Keratinocyte (primary cell): ENCODE results near the gene TUBGCP3. TPM values are rescaled to one million over a fixed set of nuclear protein-coding genes. Genes with fewer than 3 reads are reported as not detected.

Source experiments
- DNase-seq: peaks from one replicate; pipeline ENCODE4 v3.0.0-alpha.2; 2011; ENCODE audit warnings: low read depth, missing footprints, low spot score
- FAIRE-seq: peaks from 2 replicates; lab custom pipeline; 2011; peaks lifted over from hg19 to GRCh38; lab: Jason Lieb, UNC
- H2AFZ ChIP-seq: 2 replicates; pipeline ENCODE4 v1.6.0; 2012; ENCODE audit warnings: low read length, control low read depth, inconsistent platforms; ENCODE audit not compliant: control insufficient read depth
- H3K27ac ChIP-seq: 2 replicates; pipeline ENCODE4 v1.5.1; 2011; ENCODE audit warnings: low read length; ENCODE audit not compliant: control insufficient read depth, insufficient read depth
- H3K27me3 ChIP-seq: 3 replicates; pipeline ENCODE4 v1.6.0; 2011; ENCODE audit warnings: low read length; ENCODE audit not compliant: control insufficient read depth, insufficient read depth; ENCODE audit errors: extremely low read depth
- H3K36me3 ChIP-seq, 2 experiments: 2 replicates in 1 of 2; 3 replicates in 1 of 2; pipeline ENCODE4 v1.5.1; 2011; ENCODE audit warnings: low read length in 2 of 2, mild to moderate bottlenecking in 1 of 2; ENCODE audit not compliant: control insufficient read depth in 2 of 2, insufficient read depth in 2 of 2; ENCODE audit errors: extremely low read depth in 1 of 2
- H3K4me1 ChIP-seq: 3 replicates; pipeline ENCODE4 v1.5.1; 2011; ENCODE audit warnings: low read length; ENCODE audit not compliant: control insufficient read depth, insufficient read depth; ENCODE audit errors: extremely low read depth
- H3K4me2 ChIP-seq: 3 replicates; pipeline ENCODE4 v1.6.0; 2011; ENCODE audit warnings: low read depth, low read length; ENCODE audit not compliant: control insufficient read depth, insufficient read depth; ENCODE audit errors: extremely low read depth
- H3K4me3 ChIP-seq, 3 experiments: fragments of 200-600 bp in 1 of 3; sonication (generic) in 1 of 3; 2 replicates in 2 of 3; 3 replicates in 1 of 3; pipeline ENCODE4 v1.5.1; 2011 to 2016; ENCODE audit warnings: low read length in 3 of 3, mild to moderate bottlenecking in 3 of 3, control low read depth in 2 of 3, inconsistent platforms in 1 of 3, low read depth in 1 of 3, mixed read lengths in 1 of 3, mixed run types in 1 of 3, moderate library complexity in 1 of 3; ENCODE audit not compliant: control insufficient read depth in 2 of 3, insufficient read depth in 2 of 3; ENCODE audit errors: extremely low read depth in 1 of 3
- H3K79me2 ChIP-seq: 2 replicates; pipeline ENCODE4 v1.6.0; 2012; ENCODE audit warnings: low read length; ENCODE audit not compliant: control insufficient read depth, insufficient read depth
- H3K9ac ChIP-seq: 3 replicates; pipeline ENCODE4 v1.6.0; 2011; ENCODE audit warnings: low read length; ENCODE audit not compliant: control insufficient read depth, insufficient read depth; ENCODE audit errors: extremely low read depth
- H3K9me1 ChIP-seq: 3 replicates; pipeline ENCODE4 v1.6.0; 2011; ENCODE audit warnings: low read length; ENCODE audit not compliant: control insufficient read depth, insufficient read depth; ENCODE audit errors: extremely low read depth
- H3K9me3 ChIP-seq: 2 replicates; pipeline ENCODE4 v1.5.1; 2012; ENCODE audit warnings: low read depth, low read length; ENCODE audit not compliant: control insufficient read depth
- H4K20me1 ChIP-seq: 3 replicates; pipeline ENCODE4 v1.6.0; 2011; ENCODE audit warnings: low read length; ENCODE audit not compliant: control insufficient read depth, insufficient read depth; ENCODE audit errors: extremely low read depth
- EZH2 ChIP-seq: IDR thresholded peaks from one replicate; pipeline ENCODE4 v1.6.1; 2012; ENCODE audit warnings: inconsistent platforms, mild to moderate bottlenecking, low read length, moderate library complexity
- dilution Hi-C: fragments of 300-500 bp; cut with MboI; formaldehyde crosslinking; loops from one replicate; pipeline ENCODE4 v1.7.0; 2020; ENCODE audit warnings: low sequenced_read_pairs; ENCODE audit not compliant: extremely low pct_ligation_motif_present
- polyA plus RNA-seq, 5 experiments: library from polyadenylated mRNA; depleted of rRNA in 3 of 5; stranded (reverse) in 3 of 5; stranded (forward) in 1 of 5; unstranded in 1 of 5; fragments of >200 nt; gene quantifications; 1 replicate in 1 of 5; 2 replicates in 3 of 5; 3 replicates in 1 of 5; pipeline versions ENCODE4 v1.2.1 to v1.2.3, GENCODE V29; 2011 to 2012; ENCODE audit warnings: missing spikeins in 2 of 5, low read depth in 1 of 5, low replicate concordance in 1 of 5
- TF ChIP-seq, protein P1 (sequence below), 3 experiments: IDR thresholded peaks in 1 of 3; conservative IDR thresholded peaks in 1 of 3; optimal IDR thresholded peaks in 1 of 3; 2 replicates in 2 of 3; 3 replicates in 1 of 3; pipeline versions ENCODE3 to v1.5.1; 2011; ENCODE audit warnings: low read length in 3 of 3, mild to moderate bottlenecking in 3 of 3, moderate library complexity in 2 of 3, control low read depth in 1 of 3, inconsistent platforms in 1 of 3; ENCODE audit not compliant: insufficient read depth in 2 of 3; ENCODE audit errors: extremely low read depth in 1 of 3

TUBGCP3 gene
- polyA plus RNA-seq, 1 donor (not counting 4 experiments of a cell fraction or from before 2014, with no cell fraction given), result 14.0 TPM

DNA sequence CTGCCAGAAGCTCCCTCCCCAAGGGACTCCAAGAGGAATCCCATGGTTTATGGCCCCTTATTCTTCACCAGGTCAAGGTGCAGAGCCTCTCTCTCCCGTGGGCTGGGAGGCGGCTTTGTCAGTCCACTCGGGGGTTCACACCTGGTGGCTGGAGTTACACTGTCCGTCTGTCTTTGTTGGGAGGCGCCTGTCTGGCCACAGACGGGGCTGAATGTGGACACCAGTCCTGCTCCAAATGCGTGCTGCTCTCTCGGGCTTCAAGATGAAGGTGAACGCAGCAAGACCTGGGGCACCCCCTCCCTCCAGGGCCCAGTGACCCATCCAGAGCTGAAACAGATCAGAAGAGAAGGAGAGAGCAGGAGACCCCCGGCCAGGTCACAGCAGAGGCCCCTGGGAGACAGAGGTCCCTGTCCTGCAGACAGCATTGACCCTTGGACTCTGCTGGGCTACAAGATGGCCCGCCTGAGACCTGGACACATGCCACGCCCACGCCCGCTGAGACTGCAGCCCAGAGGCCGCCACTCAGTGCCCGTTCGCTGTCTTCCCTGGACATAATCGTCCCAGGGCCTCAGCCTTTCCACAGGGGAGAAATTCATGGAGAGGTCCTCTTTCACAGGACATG is 29.9 kb upstream of the TUBGCP3 start:
- Histone ChIP-seq H3K27ac (no peak overlapping the region), H3K4me3 (no peak overlapping the region), H2AFZ (no peak overlapping the region)

DNA sequence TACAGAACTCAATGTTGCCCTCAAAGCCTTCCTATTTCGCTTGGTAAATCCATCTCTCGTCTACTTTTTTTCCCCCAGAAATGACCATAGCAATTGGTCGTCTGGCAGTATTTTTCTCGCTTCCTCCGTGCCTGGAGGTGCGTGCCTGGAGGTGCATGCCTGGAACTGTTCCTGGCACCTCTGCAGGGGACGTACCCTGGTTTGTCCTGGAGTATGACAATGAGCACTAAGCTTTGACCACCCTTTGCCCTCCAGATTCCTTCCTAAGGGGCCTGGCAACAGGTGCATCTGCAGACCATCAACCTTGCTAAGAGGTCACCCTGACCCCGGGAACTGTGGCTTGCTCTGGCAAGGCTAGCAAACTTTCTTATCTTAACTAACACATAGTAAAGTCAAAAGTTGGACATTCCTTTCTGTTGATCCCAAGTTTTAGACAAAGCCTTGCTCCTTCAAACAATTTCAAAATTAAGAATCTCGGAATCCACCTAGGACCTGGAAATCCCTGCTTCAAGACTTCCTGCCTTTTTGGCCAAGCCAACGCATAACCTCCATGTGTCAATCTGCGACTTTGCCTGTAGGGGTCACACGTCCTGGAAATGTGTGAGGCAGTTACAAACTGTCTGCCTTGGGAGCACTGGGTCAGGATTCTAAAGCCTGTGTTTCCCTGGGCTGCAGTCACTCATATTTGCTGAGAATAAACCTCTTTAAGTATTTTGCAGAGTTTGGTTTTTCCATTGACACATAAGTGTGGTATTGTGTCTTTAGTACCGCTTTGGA is 28.8 kb upstream of the TUBGCP3 start:
- Histone ChIP-seq H3K36me3 (no peaks in the 10 kb centered on the region), H4K20me1 (no peaks in the 10 kb centered on the region), H3K79me2 (no peaks in the 10 kb centered on the region), H3K27ac (no peak overlapping the region), H3K9ac (no peak overlapping the region), H3K4me3 (no peak overlapping the region), H3K27me3 (peaks cover 9% of the 10 kb centered on the region), H3K9me3 (no peaks in the 10 kb centered on the region), H3K4me1 (no peaks in the 10 kb centered on the region), H3K9me1 (no peaks in the 10 kb centered on the region), H3K4me2 (no peak overlapping the region), H2AFZ (no peak overlapping the region)
- TF ChIP-seq, protein P1, sequence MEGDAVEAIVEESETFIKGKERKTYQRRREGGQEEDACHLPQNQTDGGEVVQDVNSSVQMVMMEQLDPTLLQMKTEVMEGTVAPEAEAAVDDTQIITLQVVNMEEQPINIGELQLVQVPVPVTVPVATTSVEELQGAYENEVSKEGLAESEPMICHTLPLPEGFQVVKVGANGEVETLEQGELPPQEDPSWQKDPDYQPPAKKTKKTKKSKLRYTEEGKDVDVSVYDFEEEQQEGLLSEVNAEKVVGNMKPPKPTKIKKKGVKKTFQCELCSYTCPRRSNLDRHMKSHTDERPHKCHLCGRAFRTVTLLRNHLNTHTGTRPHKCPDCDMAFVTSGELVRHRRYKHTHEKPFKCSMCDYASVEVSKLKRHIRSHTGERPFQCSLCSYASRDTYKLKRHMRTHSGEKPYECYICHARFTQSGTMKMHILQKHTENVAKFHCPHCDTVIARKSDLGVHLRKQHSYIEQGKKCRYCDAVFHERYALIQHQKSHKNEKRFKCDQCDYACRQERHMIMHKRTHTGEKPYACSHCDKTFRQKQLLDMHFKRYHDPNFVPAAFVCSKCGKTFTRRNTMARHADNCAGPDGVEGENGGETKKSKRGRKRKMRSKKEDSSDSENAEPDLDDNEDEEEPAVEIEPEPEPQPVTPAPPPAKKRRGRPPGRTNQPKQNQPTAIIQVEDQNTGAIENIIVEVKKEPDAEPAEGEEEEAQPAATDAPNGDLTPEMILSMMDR (optimal IDR thresholded peaks at IDR 0.05 in 1 of 3, IDR thresholded peaks at IDR 0.05 in 1 of 3, conservative IDR thresholded peaks at IDR 0.05 in 1 of 3; ENCODE audit: extremely low read depth in 1 of 3, insufficient read depth in 2 of 3, low read length in 3 of 3), result peak; percentile 56 to 86 (median 77)
- no peak for TF ChIP-seq EZH2
- DNase-seq (no peak), FAIRE-seq (peak; percentile 92)
- dilution Hi-C loops, result no loop called here

More for the DNA sequence above, 29.9 kb upstream of the TUBGCP3 start:
- H3K9me3 ChIP-seq, result no peaks in the 10 kb centered on the region
- no peaks in the 10 kb centered on the region for H3K36me3 ChIP-seq
- FAIRE-seq, result no peak
- H3K9ac ChIP-seq, result no peak overlapping the region
- H3K9me1 ChIP-seq, result no peaks in the 10 kb centered on the region
- DNase-seq, result no peak
- TF ChIP-seq, protein P1 (optimal IDR thresholded peaks at IDR 0.05 in 1 of 3, IDR thresholded peaks at IDR 0.05 in 1 of 3, conservative IDR thresholded peaks at IDR 0.05 in 1 of 3; ENCODE audit: extremely low read depth in 1 of 3, insufficient read depth in 2 of 3, low read length in 3 of 3), result no peak
- TF ChIP-seq EZH2, result no peak
- H3K4me1 ChIP-seq, result no peaks in the 10 kb centered on the region
- H3K79me2 ChIP-seq, result no peaks in the 10 kb centered on the region
- peaks cover 9% of the 10 kb centered on the region for H3K27me3 ChIP-seq
- no peak overlapping the region for H3K4me2 ChIP-seq
- dilution Hi-C loops, result no loop called here
- H4K20me1 ChIP-seq, result no peaks in the 10 kb centered on the region
